NB4 (cell line): Measurements from ENCODE around the gene BTBD9.
"Not testable (repeated sequence)": the region's sequence is repeated elsewhere in the genome, so short reads cannot be mapped to it uniquely, and the experiment has no call there.

Experiments used
- DNase-seq: peaks from one replicate; pipeline ENCODE4 v3.0.0; 2010; ENCODE audit warnings: low read depth
- H3K4me3 ChIP-seq: one replicate; pipeline ENCODE4 v1.5.1; 2011; ENCODE audit warnings: mild to moderate bottlenecking, low read depth, low read length, moderate library complexity
- CTCF ChIP-seq: IDR thresholded peaks from one replicate; pipeline ENCODE4 v1.5.1; 2012; ENCODE audit warnings: low read depth, low read length
- MAX ChIP-seq: IDR thresholded peaks from 2 replicates; pipeline ENCODE4 v1.6.1; 2011; ENCODE audit warnings: low read depth, low read length
- MYC ChIP-seq: IDR thresholded peaks from 2 replicates; pipeline ENCODE4 v1.6.1; 2011; ENCODE audit warnings: low read depth, low read length
- POLR2A ChIP-seq: IDR thresholded peaks from 2 replicates; pipeline ENCODE4 v1.6.1; 2011; ENCODE audit warnings: mild to moderate bottlenecking; ENCODE audit not compliant: insufficient read length; ENCODE audit errors: extremely low read depth

The BTBD9 gene

GRCh38 chr6:38435330-38435729, 204.4 kb downstream of the BTBD9 start:
- no peak for TF ChIP-seq MYC
- TF ChIP-seq MAX: no peak
- TF ChIP-seq POLR2A: no peak
- TF ChIP-seq CTCF: no peak
- H3K4me3 ChIP-seq: no peak overlapping the region
- DNase-seq: no peak

- DNase-seq: no peak
- no peak overlapping the region for H3K4me3 ChIP-seq
- TF ChIP-seq MAX (no peak), POLR2A (no peak), CTCF (no peak), MYC (no peak)
Observed at GRCh38 chr6:38434051-38434450, 205.7 kb downstream of the BTBD9 start.

- H3K4me3 ChIP-seq: no peak overlapping the region
- TF ChIP-seq CTCF (no peak), POLR2A (no peak), MYC (no peak), MAX (no peak)
- DNase-seq: no peak
Observed at GRCh38 chr6:38432479-38432878, 207.2 kb downstream of the BTBD9 start.

GRCh38 chr6:38432079-38432478, 207.7 kb downstream of the BTBD9 start:
- no peak for DNase-seq
- H3K4me3 ChIP-seq: no peak overlapping the region
- no peak for TF ChIP-seq MAX
- TF ChIP-seq MYC: no peak
- TF ChIP-seq CTCF: no peak
- TF ChIP-seq POLR2A: no peak

GRCh38 chr6:38429546-38429945, 210.2 kb downstream of the BTBD9 start:
- DNase-seq: no peak
- H3K4me3 ChIP-seq: no peak overlapping the region
- TF ChIP-seq MYC: no peak

- H3K4me3 ChIP-seq: no peak overlapping the region
- no peak for TF ChIP-seq MYC
- no peak for TF ChIP-seq MAX
- no peak for TF ChIP-seq CTCF
- no peak for TF ChIP-seq POLR2A
- no peak for DNase-seq
Observed at GRCh38 chr6:38427492-38428210, 212.1 kb downstream of the BTBD9 start.

- not testable (repeated sequence) for DNase-seq, H3K4me3 ChIP-seq
Observed at GRCh38 chr6:38425788-38426488, 213.8 kb downstream of the BTBD9 start.
